Stimulated activated CD8-positive, alpha-beta memory T cell treated with anti-CD3 and anti-CD28 coated beads, Interleukin-12 subunit alpha, Interleukin-12 subunit beta, amount 100 ng/mL, for 4 hours (primary cell): Measurements from ENCODE around the gene ERBIN.
"Not testable (repeated sequence)": the region's sequence is repeated elsewhere in the genome, so short reads cannot be mapped to it uniquely, and the experiment has no call there.

ENCODE experiments used
- DNase-seq: peaks from one replicate; pipeline ENCODE4 v3.0.0-alpha.2; 2020; ENCODE audit warnings: low read depth

ERBIN gene

GRCh38 chr5:65916066-65916465 lies 10.3 kb upstream of the ERBIN start:
- DNase-seq, result no peak

- DNase-seq, result no peak
These were observed 9.7 kb upstream of the ERBIN start for GRCh38 chr5:65916636-65917035.

GRCh38 chr5:65919773-65920172 lies 6.6 kb upstream of the ERBIN start:
- no peak for DNase-seq

- no peak for DNase-seq
These were observed 3.0 kb upstream of the ERBIN start for GRCh38 chr5:65923339-65923738.

- DNase-seq, result no peak
These were observed 1.9 kb upstream of the ERBIN start for GRCh38 chr5:65924366-65925043.

- DNase-seq, result peak; percentile 58
These were observed 1.3 kb upstream of the ERBIN start for GRCh38 chr5:65925044-65925600.

GRCh38 chr5:65925601-65926275 lies 637 bp upstream of the ERBIN start:
- peak; percentile 73 for DNase-seq

- no peak for DNase-seq
These were observed 518 bp downstream of the ERBIN start for GRCh38 chr5:65926893-65927292.

- no peak for DNase-seq
These were observed 1.3 kb downstream of the ERBIN start for GRCh38 chr5:65927503-65928321.

- no peak for DNase-seq
These were observed 2.0 kb downstream of the ERBIN start for GRCh38 chr5:65928322-65928752.

GRCh38 chr5:65928860-65929259 lies 2.5 kb downstream of the ERBIN start:
- no peak for DNase-seq

GRCh38 chr5:65932676-65933075 lies 6.3 kb downstream of the ERBIN start:
- DNase-seq, result no peak

- no peak for DNase-seq
These were observed 6.9 kb downstream of the ERBIN start for GRCh38 chr5:65933295-65933694.

GRCh38 chr5:65938256-65938655 lies 11.9 kb downstream of the ERBIN start:
- DNase-seq, result no peak

- no peak for DNase-seq
These were observed 17.4 kb downstream of the ERBIN start for GRCh38 chr5:65943771-65944170.

GRCh38 chr5:65946198-65946745 lies 19.9 kb downstream of the ERBIN start:
- no peak for DNase-seq

- DNase-seq, result no peak
These were observed 21.9 kb downstream of the ERBIN start for GRCh38 chr5:65948115-65948747.

- no peak for DNase-seq
These were observed 25.0 kb downstream of the ERBIN start for GRCh38 chr5:65951330-65951729.

- no peak for DNase-seq
These were observed 25.9 kb downstream of the ERBIN start for GRCh38 chr5:65952259-65952658.

- DNase-seq, result no peak
These were observed 27.8 kb downstream of the ERBIN start for GRCh38 chr5:65954200-65954599.

GRCh38 chr5:65955746-65956145 lies 29.4 kb downstream of the ERBIN start:
- DNase-seq, result no peak

- not testable (repeated sequence) for DNase-seq
These were observed 31.3 kb downstream of the ERBIN start for GRCh38 chr5:65957703-65958102.
